GM12865 (cell line): ENCODE data around the gene TPSG1.

Experiments used
- DNase-seq: peaks from one replicate; pipeline ENCODE4 v3.0.0; 2010; ENCODE audit warnings: low read depth
- H3K4me3 ChIP-seq: 2 replicates; pipeline ENCODE4 v1.5.1; 2011; ENCODE audit warnings: mild to moderate bottlenecking, low read depth, low read length, control low read depth
- TF ChIP-seq, protein P1 (sequence below): IDR thresholded peaks from 2 replicates; pipeline ENCODE4 v1.5.1; 2011; ENCODE audit warnings: low read length, control low read depth, low read depth, inconsistent platforms; ENCODE audit not compliant: insufficient read depth; ENCODE audit errors: missing control alignments

The TPSG1 gene

DNA sequence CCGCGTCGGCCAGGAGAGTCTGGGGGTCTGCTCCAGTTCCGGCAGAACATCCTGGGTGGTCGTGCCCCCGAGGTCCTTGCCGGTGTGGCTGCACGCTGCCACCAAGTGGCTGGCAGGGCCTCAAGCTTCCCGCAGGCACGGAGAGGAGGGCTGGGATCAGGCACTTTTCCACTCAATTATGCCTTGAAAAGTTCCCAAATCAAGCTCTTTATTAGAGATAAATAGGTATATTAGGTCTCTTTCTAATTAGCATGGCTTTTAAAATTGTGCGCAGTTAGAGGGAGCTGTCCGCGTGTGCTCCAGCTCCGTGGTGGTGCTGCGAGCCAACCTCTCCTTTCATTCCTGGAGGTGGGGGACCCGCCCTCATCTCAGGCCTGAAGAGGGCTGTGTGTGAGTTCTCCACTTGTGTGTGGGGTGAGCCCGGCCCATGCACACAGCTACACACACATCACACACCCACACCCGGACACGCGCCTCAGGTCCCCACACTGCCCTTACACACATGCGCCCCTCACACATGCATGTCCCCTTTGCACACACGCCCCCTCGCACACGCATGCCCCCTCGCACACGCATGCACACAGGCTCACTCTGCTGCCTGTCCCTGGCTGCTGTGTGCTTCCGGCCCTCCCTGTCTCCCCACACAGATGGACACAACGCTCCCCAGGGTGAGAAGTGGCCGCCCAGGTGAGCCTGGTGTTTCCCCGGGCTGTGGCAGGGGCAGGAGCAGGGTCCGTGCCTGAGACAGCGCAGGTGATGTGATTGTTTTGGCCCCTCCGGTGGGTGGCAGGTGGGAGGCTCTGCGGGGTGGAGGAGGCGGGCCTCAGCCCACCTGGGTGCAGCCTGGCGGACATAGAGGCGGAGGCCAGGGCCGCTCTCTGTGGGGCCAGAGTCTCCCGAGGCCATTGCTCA, 43.4 kb downstream of the TPSG1 start:
- H3K4me3 ChIP-seq, result no peak overlapping the region
- TF ChIP-seq, protein P1, sequence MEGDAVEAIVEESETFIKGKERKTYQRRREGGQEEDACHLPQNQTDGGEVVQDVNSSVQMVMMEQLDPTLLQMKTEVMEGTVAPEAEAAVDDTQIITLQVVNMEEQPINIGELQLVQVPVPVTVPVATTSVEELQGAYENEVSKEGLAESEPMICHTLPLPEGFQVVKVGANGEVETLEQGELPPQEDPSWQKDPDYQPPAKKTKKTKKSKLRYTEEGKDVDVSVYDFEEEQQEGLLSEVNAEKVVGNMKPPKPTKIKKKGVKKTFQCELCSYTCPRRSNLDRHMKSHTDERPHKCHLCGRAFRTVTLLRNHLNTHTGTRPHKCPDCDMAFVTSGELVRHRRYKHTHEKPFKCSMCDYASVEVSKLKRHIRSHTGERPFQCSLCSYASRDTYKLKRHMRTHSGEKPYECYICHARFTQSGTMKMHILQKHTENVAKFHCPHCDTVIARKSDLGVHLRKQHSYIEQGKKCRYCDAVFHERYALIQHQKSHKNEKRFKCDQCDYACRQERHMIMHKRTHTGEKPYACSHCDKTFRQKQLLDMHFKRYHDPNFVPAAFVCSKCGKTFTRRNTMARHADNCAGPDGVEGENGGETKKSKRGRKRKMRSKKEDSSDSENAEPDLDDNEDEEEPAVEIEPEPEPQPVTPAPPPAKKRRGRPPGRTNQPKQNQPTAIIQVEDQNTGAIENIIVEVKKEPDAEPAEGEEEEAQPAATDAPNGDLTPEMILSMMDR, result no peak
- no peak for DNase-seq

GRCh38 chr16:1180549-1181403, 44.3 kb downstream of the TPSG1 start:
- DNase-seq, result no peak
- no peak overlapping the region for H3K4me3 ChIP-seq
- TF ChIP-seq, protein P1, result no peak

DNA sequence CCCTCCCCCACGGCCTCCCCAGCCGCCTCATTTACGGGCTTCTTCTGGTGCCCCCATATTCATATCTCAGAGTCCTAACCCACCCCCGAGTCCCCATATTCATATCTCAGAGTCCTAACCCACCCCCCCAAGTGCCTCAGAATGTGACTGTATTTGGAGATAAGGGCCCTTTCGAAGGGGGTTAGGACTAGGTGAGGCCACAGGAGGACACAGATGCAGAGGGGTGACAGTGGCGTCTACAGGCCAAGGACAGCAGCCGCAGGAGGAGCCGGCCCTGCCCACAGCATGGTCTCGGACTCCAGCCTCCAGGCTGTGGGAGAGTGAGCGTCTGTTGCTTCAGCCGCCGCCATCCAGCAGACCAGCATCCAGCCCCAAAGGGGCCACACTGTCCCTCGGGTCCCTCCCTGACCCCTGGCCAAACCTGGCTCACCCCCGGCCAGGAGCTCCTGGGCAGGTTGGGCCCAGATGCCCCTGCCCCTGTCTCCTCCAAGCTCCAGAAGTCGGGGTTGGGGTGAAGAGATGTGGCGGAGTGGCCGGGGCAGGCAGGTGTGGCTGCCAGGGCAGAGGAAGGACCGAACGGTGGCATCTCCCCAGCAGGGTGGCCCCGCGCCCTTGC, 46.7 kb downstream of the TPSG1 start:
- no peak overlapping the region for H3K4me3 ChIP-seq
- TF ChIP-seq, protein P1, result no peak
- no peak for DNase-seq

GRCh38 chr16:1177750-1178149, 47.3 kb downstream of the TPSG1 start:
- no peak overlapping the region for H3K4me3 ChIP-seq
- DNase-seq, result no peak
- TF ChIP-seq, protein P1, result no peak

- TF ChIP-seq, protein P1, result no peak
- no peak for DNase-seq
- no peak overlapping the region for H3K4me3 ChIP-seq
These were observed 48.0 kb downstream of the TPSG1 start for GRCh38 chr16:1177053-1177452.

GRCh38 chr16:1176280-1176897, 48.7 kb downstream of the TPSG1 start:
- TF ChIP-seq, protein P1, result no peak
- DNase-seq, result no peak
- no peak overlapping the region for H3K4me3 ChIP-seq
